Measurements from ENCODE around the gene CAPN2.
"Not testable (repeated sequence)": the region's sequence is repeated elsewhere in the genome, so short reads cannot be mapped to it uniquely, and the experiment has no call there.

CAPN2 gene

DNA sequence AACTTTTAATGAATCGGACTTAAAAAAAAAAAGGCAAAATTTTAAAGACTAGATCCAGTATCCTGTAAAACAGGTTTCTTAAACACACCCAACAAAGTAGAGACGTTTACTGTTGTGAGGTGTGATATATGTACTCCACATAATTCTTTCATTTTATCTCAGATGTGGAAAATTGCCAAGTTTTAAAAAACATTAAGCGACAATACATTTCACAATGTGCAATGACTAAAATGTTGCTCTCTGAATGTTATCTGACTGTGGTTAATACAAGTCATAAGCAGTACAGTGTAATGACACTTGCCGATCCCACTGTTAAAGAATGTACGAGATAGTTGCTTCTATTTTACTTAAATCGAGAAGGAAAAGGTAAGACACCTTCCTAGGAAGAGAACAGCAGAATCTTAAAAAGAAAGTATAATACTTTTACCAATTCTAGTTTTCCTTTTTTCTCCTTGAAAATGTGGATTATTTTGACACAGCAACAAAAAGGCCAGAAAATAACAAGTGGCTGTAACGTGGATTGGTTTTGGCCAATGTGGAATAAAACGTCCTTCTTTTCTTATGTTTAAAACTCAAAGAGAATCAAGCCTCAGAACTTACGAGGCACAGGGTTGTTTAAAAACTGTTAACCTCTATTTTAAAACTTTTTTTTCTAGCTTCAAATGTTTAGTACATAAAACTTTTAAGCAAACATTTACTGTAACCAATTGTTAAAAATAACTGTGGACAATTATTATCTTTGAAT lies 82.0 kb downstream of the CAPN2 start:
- no peak for DNase-seq

- DNase-seq: no peak
Measured at GRCh38 chr1:223796210-223796609, 83.9 kb downstream of the CAPN2 start.

GRCh38 chr1:223802032-223802431 lies 89.7 kb downstream of the CAPN2 start:
- no peak for DNase-seq

DNA sequence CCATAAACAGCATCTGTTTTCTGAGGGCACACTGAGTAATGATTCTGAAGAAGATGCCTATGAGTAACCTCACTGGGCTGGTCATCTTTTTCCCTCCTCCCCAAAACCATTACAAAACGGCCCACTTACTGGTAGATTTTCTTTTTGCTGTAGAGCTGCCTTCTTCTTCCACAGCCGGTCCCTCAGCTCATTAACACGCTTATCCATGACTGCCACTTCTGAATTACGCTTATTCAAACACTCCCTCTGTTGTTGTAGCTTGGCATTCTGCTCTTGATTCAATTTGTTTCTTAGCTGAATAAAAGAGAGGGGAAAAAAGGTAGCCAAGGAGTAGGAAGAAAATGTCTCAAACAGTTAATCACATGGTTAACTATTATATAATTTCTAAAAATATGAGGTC lies 90.3 kb downstream of the CAPN2 start:
- no peak for DNase-seq

- no peak for DNase-seq
Measured at GRCh38 chr1:223803211-223803610, 90.9 kb downstream of the CAPN2 start.

GRCh38 chr1:223809905-223810304 lies 97.6 kb downstream of the CAPN2 start:
- DNase-seq: not testable (repeated sequence)

- no peak for DNase-seq
Measured at GRCh38 chr1:223810586-223810985, 98.2 kb downstream of the CAPN2 start.

DNA sequence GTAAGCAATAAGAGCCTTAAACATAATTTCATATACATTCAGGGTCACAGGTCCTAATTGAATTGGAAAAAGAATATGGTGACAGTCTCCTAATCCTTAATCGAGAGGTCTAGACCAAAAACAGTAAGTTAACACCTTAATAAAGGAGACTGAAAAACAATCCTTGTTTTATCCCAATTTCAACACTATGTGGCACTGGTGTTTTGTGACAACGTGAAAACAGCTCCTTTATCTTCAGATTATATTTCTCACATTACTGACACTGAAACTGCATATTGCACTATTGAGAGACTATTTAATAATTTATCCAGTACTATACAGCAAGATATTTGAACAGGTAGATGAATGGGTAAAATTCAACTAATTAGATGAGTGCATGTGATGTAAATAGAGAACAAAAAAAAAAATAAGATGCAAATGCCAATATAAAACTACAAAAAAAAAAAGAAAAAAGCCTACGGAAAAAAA lies 99.3 kb downstream of the CAPN2 start:
- no peak for DNase-seq

DNA sequence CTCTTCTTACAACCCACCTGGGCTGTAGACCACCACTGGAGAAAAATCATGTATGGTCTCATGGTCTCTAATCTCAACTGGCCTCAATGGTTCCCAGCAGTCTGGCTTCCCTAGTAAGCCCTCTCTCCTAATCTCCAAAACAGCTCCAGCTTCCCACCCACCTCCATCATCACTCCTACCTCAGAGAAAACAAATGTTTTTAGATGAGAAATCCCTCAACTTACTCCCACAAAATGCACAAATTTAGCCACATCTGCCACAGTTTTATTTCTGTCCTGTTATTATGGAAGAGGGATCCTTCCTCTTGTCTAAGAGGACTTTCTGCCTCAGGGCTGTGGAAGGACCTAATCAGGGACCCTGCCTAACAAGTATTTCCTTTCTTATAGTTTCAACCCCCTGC lies 101.3 kb downstream of the CAPN2 start:
- DNase-seq: no peak

- no peak for DNase-seq
Measured at GRCh38 chr1:223815020-223815853, 102.9 kb downstream of the CAPN2 start.

- no peak for DNase-seq
Measured at GRCh38 chr1:223815865-223816264, 103.5 kb downstream of the CAPN2 start.

DNA sequence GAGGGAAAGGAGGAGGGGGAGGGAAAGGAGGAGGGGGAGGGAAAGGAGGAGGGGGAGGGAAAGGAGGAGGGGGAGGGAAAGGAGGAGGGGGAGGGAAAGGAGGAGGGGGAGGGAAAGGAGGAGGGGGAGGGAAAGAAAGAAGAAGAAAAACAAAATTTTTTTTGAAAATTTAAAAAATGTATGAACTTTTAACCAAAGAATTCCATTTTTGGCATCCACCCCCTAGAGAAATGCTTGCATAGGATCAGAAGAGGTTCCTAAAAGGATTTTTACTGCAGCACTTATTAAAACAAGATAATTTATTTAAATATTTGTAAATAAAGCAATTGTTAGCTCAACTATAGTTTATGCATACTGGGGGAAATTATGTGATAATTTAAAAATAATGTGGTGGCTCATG lies 104.9 kb downstream of the CAPN2 start:
- not testable (repeated sequence) for DNase-seq

DNA sequence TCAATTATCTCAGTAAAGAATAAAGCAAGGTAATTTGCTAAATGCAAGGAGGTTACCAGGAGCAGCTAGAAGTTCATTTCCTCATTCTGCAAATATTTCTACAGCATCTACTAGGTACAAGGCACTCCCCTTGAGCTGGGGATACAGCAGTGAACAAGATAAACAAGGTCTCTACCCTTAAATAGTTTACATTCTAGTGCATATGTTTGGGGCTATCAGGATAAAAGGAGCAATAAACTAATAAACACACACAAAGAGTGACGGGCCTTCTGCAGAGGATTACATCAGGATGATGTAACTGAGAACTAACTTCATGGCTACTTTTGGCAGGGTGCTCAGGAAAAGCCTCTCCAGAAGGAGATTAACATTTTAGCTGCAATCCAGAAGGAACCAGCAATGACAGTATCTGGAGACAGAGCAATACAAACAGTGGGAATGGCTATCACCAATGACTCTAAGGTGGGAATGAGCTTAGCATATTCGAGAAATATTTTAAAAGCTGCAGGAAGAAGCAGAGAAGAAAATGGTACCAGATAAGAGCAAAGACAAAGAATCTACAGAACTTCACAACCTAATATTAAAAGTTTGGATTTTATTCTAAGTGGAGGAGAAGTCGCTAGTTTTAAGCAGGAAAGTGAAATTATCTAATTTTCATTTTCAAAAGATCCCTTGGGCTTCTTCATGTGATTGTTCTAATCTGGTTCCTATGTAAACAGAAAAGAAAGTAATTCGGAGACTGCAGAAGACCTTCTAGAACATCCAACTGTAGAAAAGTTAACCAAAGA lies 107.6 kb downstream of the CAPN2 start:
- DNase-seq: no peak

DNA sequence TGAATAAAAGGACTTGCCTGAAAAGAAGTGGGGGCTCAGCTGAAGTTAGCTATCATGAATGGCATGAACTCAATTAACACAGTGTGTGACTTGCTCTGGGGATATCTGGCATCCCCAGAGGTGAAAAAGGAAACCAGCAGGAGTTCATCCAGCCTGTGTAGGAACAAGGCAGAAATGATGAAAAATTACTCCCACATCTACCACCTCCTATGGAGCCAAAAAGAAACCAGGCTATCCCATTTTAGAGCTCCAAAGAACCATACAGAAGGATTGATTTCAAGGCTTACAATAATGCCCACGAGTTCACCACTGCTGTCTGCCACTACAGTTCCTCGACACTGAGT lies 108.1 kb downstream of the CAPN2 start:
- DNase-seq: no peak

- DNase-seq: no peak
Measured at GRCh38 chr1:223820971-223821370, 108.6 kb downstream of the CAPN2 start.

- no peak for DNase-seq
Measured at GRCh38 chr1:223824287-223824686, 111.9 kb downstream of the CAPN2 start.

GRCh38 chr1:223824712-223825111 lies 112.4 kb downstream of the CAPN2 start:
- no peak for DNase-seq

All from cortex of kidney (tissue), 1 donor.